B cell (primary cell): ENCODE data around the gene CEP85. TPM values are rescaled to one million over a fixed set of nuclear protein-coding genes. Genes with fewer than 3 reads are reported as not detected.

ENCODE experiments used
- ATAC-seq: fragments of 200-7000 bp; cut with Tn5 transposase; one replicate; pipeline ENCODE4 v1.10.0; 2021; ENCODE audit warnings: low read depth, mild to moderate bottlenecking, moderate number of reproducible peaks, moderate library complexity
- CTCF ChIA-PET: fragments of 350-600 bp; sonication (Branson Sonifier 250); formaldehyde crosslinking; loops from one replicate; lab custom pipeline; 2021; ENCODE audit warnings: antibody characterized with exemption, inconsistent platforms; lab: Charles Lee
- POLR2A ChIA-PET: fragments of 350-600 bp; sonication (Branson Sonifier 250); formaldehyde crosslinking; loops from one replicate; lab custom pipeline; 2021; ENCODE audit warnings: antibody characterized with exemption; lab: Charles Lee
- DNase-seq: peaks from one replicate; pipeline ENCODE4 v3.0.0; 2013
- H2AFZ ChIP-seq: 2 replicates; pipeline ENCODE4 v1.6.1; 2012; ENCODE audit warnings: mild to moderate bottlenecking, low read depth, low read length; ENCODE audit not compliant: insufficient read depth, poor library complexity, severe bottlenecking
- H3K27ac ChIP-seq, 2 donors: 1 replicate in 1 of 2; 2 replicates in 1 of 2; pipeline ENCODE4 v1.5.1; 2012 to 2013; ENCODE audit warnings: low read length in 2 of 2, mild to moderate bottlenecking in 2 of 2, moderate library complexity in 1 of 2
- H3K27me3 ChIP-seq, 4 experiments: fragments of 200-600 bp in 1 of 4; sonication (generic) in 1 of 4; replicated peaks in 1 of 4; 1 replicate in 2 of 4; 2 replicates in 2 of 4; pipeline versions ENCODE4 v1.6.1 to v1.7.0; 2013 to 2016; ENCODE audit warnings: low read length in 3 of 4, mild to moderate bottlenecking in 2 of 4, mixed read lengths in 1 of 4, moderate library complexity in 1 of 4; ENCODE audit not compliant: insufficient read depth in 4 of 4, control insufficient read depth in 3 of 4; ENCODE audit errors: control extremely low read depth in 1 of 4
- H3K36me3 ChIP-seq, 2 experiments: replicated peaks in 1 of 2; 1 replicate in 1 of 2; 2 replicates in 1 of 2; pipeline versions ENCODE4 v1.6.1 to v1.7.1; 2013; ENCODE audit warnings: low read length in 1 of 2; ENCODE audit not compliant: insufficient read depth in 2 of 2, control insufficient read depth in 1 of 2; ENCODE audit errors: control extremely low read depth in 1 of 2, extremely low read depth in 1 of 2
- H3K4me1 ChIP-seq, 2 donors: fragments of 200-600 bp in 1 of 2; sonication (generic) in 1 of 2; 1 replicate in 1 of 2; 2 replicates in 1 of 2; pipeline versions ENCODE4 v1.5.1 to v1.6.1; 2013 to 2017; ENCODE audit warnings: low read length in 2 of 2; ENCODE audit not compliant: control insufficient read depth in 2 of 2, insufficient read depth in 2 of 2
- H3K4me2 ChIP-seq: replicated peaks from 2 replicates; pipeline ENCODE3; 2012; ENCODE audit warnings: mild to moderate bottlenecking, low read depth, low read length; ENCODE audit not compliant: poor library complexity, severe bottlenecking
- H3K4me3 ChIP-seq, 5 experiments: fragments of 200-600 bp in 1 of 5; sonication (generic) in 1 of 5; 1 replicate in 3 of 5; 2 replicates in 2 of 5; pipeline versions ENCODE4 v1.5.1 to v1.7.0; 2011 to 2016; ENCODE audit warnings: low read length in 4 of 5, mild to moderate bottlenecking in 4 of 5, low read depth in 2 of 5, control low read depth in 1 of 5, moderate library complexity in 1 of 5; ENCODE audit not compliant: insufficient read depth in 1 of 5; ENCODE audit errors: control extremely low read depth in 1 of 5, extremely low read depth in 1 of 5
- H3K79me2 ChIP-seq: fragments of 200-600 bp; sonication (generic); one replicate; pipeline ENCODE4 v1.6.0; 2016; ENCODE audit warnings: low read length; ENCODE audit not compliant: control insufficient read depth, insufficient read depth
- H3K9ac ChIP-seq: fragments of 200-600 bp; sonication (generic); 2 replicates; pipeline ENCODE4 v1.6.1; 2017; ENCODE audit warnings: mild to moderate bottlenecking, low read length, moderate library complexity
- H3K9me3 ChIP-seq, 3 donors: one replicate each; pipeline versions ENCODE4 v1.6.1 to v1.7.1; 2013; ENCODE audit warnings: low read length in 2 of 3; ENCODE audit not compliant: control insufficient read depth in 2 of 3, insufficient read depth in 1 of 3; ENCODE audit errors: control extremely low read depth in 1 of 3
- H4K20me1 ChIP-seq: 2 replicates; pipeline ENCODE4 v1.6.0; 2012; ENCODE audit warnings: mild to moderate bottlenecking, low read length; ENCODE audit not compliant: insufficient read depth, control insufficient read depth, poor library complexity, severe bottlenecking
- H3K27ac Mint-ChIP-seq: one replicate; pipeline ENCODE4 v1.8.0; 2021; ENCODE audit warnings: mixed read lengths
- H3K27me3 Mint-ChIP-seq: one replicate; pipeline ENCODE4 v1.8.0; 2021; ENCODE audit warnings: mixed read lengths
- H3K4me1 Mint-ChIP-seq: one replicate; pipeline ENCODE4 v1.8.0; 2021; ENCODE audit warnings: mixed read lengths
- H3K4me3 Mint-ChIP-seq: one replicate; pipeline ENCODE4 v1.8.0; 2021; ENCODE audit warnings: mixed read lengths
- H3K9me3 Mint-ChIP-seq: one replicate; pipeline ENCODE4 v1.8.0; 2022; ENCODE audit warnings: mixed read lengths; ENCODE audit not compliant: insufficient read depth
- EZH2 ChIP-seq: IDR thresholded peaks from 2 replicates; pipeline ENCODE4 v1.6.1; 2012; ENCODE audit warnings: borderline replicate concordance, low read depth, mild to moderate bottlenecking, moderate library complexity, low read length; ENCODE audit not compliant: insufficient read depth, poor library complexity, severe bottlenecking
- WGBS: methylation state at CpG from one replicate; pipeline ENCODE4 v1.1.5; 2013; ENCODE audit warnings: missing lambda C conversion rate; ENCODE audit not compliant: insufficient coverage; 5-methylcytosine and 5-hydroxymethylcytosine counted together
- intact Hi-C: fragments of 100-400 bp; cut with micrococcal nuclease; formaldehyde crosslinking; loops from one replicate; pipeline ENCODE4 v1.10.0; 2022
- polyA plus RNA-seq: library from polyadenylated mRNA; depleted of rRNA; stranded (reverse); fragments of >200 nt; gene quantifications from 2 replicates; pipeline ENCODE4 v1.2.3, GENCODE V29; 2012
- total RNA-seq, 2 donors: library from RNA; stranded (reverse); fragments of 120-200 nt in 1 of 2; gene quantifications; 1 replicate in 1 of 2; 2 replicates in 1 of 2; pipeline versions ENCODE4 v1.2.3 to v1.2.4, GENCODE V29; 2013 to 2022
- TF ChIP-seq, protein P1 (sequence below): fragments of 200-600 bp; IDR thresholded peaks from one replicate; pipeline ENCODE4 v1.8.0; 2022; ENCODE audit warnings: antibody characterized with exemption, mild to moderate bottlenecking

The CEP85 gene
- total and polyA plus RNA-seq, 2 donors (not counting 1 experiment from before 2014, with no cell fraction given): 16.2 to 16.3 TPM

DNA sequence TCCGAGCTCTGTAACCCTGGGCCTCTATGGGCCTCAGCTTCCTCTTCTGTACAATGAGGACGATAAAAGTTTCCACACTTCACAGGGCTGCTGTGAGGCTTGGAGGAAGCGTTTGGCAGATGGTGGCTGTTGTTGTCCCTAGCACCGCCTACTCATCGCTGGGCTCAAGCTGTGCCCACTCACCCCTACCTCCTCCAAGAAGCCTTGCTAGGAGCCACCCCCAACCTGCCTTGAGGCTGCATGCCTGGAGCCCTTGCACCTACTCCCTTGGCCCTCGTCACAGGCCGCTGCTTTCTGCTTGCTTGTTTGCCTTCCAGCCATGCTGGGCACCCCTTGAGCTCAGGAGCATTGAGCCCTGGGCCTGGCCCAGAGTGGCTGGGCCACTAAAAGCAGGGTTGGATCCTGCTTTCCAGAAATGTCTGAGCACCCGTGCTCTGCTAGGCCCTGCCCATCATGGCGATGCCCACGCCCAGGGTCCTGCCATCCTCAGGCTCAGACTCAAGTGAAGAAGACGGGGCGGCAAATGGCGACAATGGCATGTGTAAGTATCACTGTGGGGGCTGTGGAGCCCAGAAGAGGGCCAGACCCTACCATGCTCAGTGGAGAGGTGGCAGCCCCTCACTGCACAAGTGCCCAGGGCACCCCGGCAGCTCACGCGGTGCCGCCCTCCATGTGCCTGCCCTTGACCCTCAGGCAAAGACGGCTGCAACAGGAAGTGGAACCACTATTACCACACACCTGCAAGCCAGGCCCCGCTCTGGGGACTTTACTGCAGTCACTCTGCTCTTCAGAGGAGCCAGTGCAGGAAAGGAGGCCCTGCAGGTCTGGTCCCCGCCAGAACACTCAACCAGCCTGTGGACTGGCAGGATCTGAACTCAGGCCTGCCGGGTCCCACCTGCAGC is 55.4 kb downstream of the CEP85 start:
- no peaks in the 10 kb centered on the region for H3K9me3 Mint-ChIP-seq
- H3K79me2 ChIP-seq: peaks cover 23% of the 10 kb centered on the region

More for the DNA sequence above, 55.4 kb downstream of the CEP85 start:
- Mint-ChIP-seq H3K4me1 (peaks cover 89% of the 10 kb centered on the region), H3K27ac (peak overlapping the region; percentile 97), H3K4me3 (peak overlapping the region; percentile 86), H3K27me3 (no peaks in the 10 kb centered on the region)
- Histone ChIP-seq H4K20me1 (no peaks in the 10 kb centered on the region), H3K27ac (peak overlapping the region; percentile 93 to 96), H3K27me3 (no peaks in the 10 kb centered on the region), H3K4me2 (peak overlapping the region; percentile 65), H3K9ac (peak overlapping the region; percentile 21), H3K4me1 (peaks cover 89 to 95% of the 10 kb centered on the region in 2 donors), H2AFZ (no peak overlapping the region), H3K36me3 (no peaks in the 10 kb centered on the region), H3K4me3 (peak overlapping the region in 1 of 5 experiments; percentile 39), H3K9me3 (no peaks in the 10 kb centered on the region)
- POLR2A ChIA-PET: interaction anchor here (0.6 to 21.9 kb wide), 15 partner anchors 8 to 142 kb away, joined by 3 to 1239 read pairs (median 4); partner anchors contain the start of genes CD52, DHDDS, SH3BGRL3 and UBXN11
- peak; percentile 92 for DNase-seq
- intact Hi-C loops: loop anchor here (1.0 to 10.0 kb wide), 9 partner anchors 9 to 1885 kb away; partner anchors contain the start of genes CD52, CEP85, HMGN2 and PTAFR
- CTCF ChIA-PET: interaction anchor here (1.2 to 26.4 kb wide), 12 partner anchors 8 to 170 kb away, joined by 3 to 1400 read pairs (median 5); partner anchors contain the start of genes CD52, CEP85, SH3BGRL3 and UBXN11
- TF ChIP-seq, protein P1, sequence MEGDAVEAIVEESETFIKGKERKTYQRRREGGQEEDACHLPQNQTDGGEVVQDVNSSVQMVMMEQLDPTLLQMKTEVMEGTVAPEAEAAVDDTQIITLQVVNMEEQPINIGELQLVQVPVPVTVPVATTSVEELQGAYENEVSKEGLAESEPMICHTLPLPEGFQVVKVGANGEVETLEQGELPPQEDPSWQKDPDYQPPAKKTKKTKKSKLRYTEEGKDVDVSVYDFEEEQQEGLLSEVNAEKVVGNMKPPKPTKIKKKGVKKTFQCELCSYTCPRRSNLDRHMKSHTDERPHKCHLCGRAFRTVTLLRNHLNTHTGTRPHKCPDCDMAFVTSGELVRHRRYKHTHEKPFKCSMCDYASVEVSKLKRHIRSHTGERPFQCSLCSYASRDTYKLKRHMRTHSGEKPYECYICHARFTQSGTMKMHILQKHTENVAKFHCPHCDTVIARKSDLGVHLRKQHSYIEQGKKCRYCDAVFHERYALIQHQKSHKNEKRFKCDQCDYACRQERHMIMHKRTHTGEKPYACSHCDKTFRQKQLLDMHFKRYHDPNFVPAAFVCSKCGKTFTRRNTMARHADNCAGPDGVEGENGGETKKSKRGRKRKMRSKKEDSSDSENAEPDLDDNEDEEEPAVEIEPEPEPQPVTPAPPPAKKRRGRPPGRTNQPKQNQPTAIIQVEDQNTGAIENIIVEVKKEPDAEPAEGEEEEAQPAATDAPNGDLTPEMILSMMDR: no peak
- no peak for TF ChIP-seq EZH2
- peak; percentile 58 for ATAC-seq
- 11% methylated on average over 20 of the region's 21 CpGs for WGBS
